Measurements from ENCODE around the gene ENO2. TPM values are rescaled to one million over a fixed set of nuclear protein-coding genes. Genes with fewer than 3 reads are reported as not detected.
A peak's percentile ranks its signal among the peaks of the same experiment; 100 is the strongest.

ENO2 gene
- total RNA-seq, 2 experiments from 2014 or later = 133 to 141 TPM

Small RNA genes lying within 50 kb of the gene (microRNA-seq; reads per million reads assigned to microRNA genes)
- gene MIR141 = 85.5 reads per million, percentile 57 among the genes with 10 or more reads in this experiment
- gene MIR200C = 762 reads per million, percentile 80 among the genes with 10 or more reads in this experiment

Other genes starting within 250 kb of the ENO2 start
- 10 to 100 TPM; 71.9 to 76.4 TPM for gene ZNF384, start 225.2 kb upstream of the ENO2 start, total RNA-seq
- gene PIANP, start 213.8 kb upstream of the ENO2 start, total RNA-seq = not detected
- 10 to 100 TPM; 26.9 to 29.7 TPM for gene COPS7A, start 190.5 kb upstream of the ENO2 start, total RNA-seq
- gene MLF2, start 161.4 kb upstream of the ENO2 start, total RNA-seq = 100 to 1,000 TPM; 109 to 113 TPM
- gene PTMS, start 148.2 kb upstream of the ENO2 start, total RNA-seq = 10 to 100 TPM; 42.9 to 47.4 TPM
- 10 to 100 TPM; 43.0 to 45.2 TPM for gene LAG3, start 142.1 kb upstream of the ENO2 start, total RNA-seq
- 1 to 10 TPM in 1 of 2 experiments, under 1 TPM in 1; 0.90 to 1.6 TPM for gene CD4, start 125.1 kb upstream of the ENO2 start, total RNA-seq
- gene GPR162, start 92.8 kb upstream of the ENO2 start, total RNA-seq = under 1 TPM; 0.13 to 0.34 TPM
- under 1 TPM in 1 of 2 experiments, not detected in 1; 0.26 TPM for gene P3H3, start 86.2 kb upstream of the ENO2 start, total RNA-seq
- gene GNB3, start 73.7 kb upstream of the ENO2 start, total RNA-seq = under 1 TPM in 1 of 2 experiments, not detected in 1; 0.08 TPM
- 100 to 1,000 TPM; 103 to 115 TPM for gene CDCA3, start 63.3 kb upstream of the ENO2 start, total RNA-seq
- gene USP5, start 62.4 kb upstream of the ENO2 start, total RNA-seq = 100 to 1,000 TPM; 105 to 108 TPM
- 1,000 to 10,000 TPM; 1,505 to 1,545 TPM for gene TPI1, start 47.0 kb upstream of the ENO2 start, total RNA-seq
- gene SPSB2, start 41.3 kb upstream of the ENO2 start, total RNA-seq = 10 to 100 TPM in 1 of 2 experiments, 1 to 10 TPM in 1; 10.0 to 11.2 TPM
- gene LRRC23, start 9.8 kb upstream of the ENO2 start, total RNA-seq = 1 to 10 TPM; 6.5 to 8.6 TPM
- 10 to 100 TPM; 21.6 to 24.5 TPM for gene ATN1, start 13.4 kb downstream of the ENO2 start, total RNA-seq
- not detected for gene RNU7-1, start 29.2 kb downstream of the ENO2 start, total RNA-seq
- gene C12orf57, start 29.4 kb downstream of the ENO2 start, total RNA-seq = 100 to 1,000 TPM; 184 to 185 TPM
- 100 to 1,000 TPM; 354 to 397 TPM for gene PTPN6, start 36.8 kb downstream of the ENO2 start, total RNA-seq
- gene PHB2, start 56.1 kb downstream of the ENO2 start, total RNA-seq = 100 to 1,000 TPM; 226 to 236 TPM
- gene EMG1, start 56.3 kb downstream of the ENO2 start, total RNA-seq = 10 to 100 TPM; 54.9 to 58.7 TPM
- 10 to 100 TPM; 37.3 to 40.3 TPM for gene LPCAT3, start 103.9 kb downstream of the ENO2 start, total RNA-seq
- gene C1S, start 146.1 kb downstream of the ENO2 start, total RNA-seq = under 1 TPM; 0.50 to 0.90 TPM
- 1 to 10 TPM; 3.6 to 3.7 TPM for gene C1R, start 177.9 kb downstream of the ENO2 start, total RNA-seq
- gene C1RL, start 194.6 kb downstream of the ENO2 start, total RNA-seq = 10 to 100 TPM; 21.5 to 23.3 TPM
- gene RBP5, start 214.3 kb downstream of the ENO2 start, total RNA-seq = under 1 TPM; 0.29 to 0.42 TPM
- gene CLSTN3, start 215.8 kb downstream of the ENO2 start, total RNA-seq = 10 to 100 TPM; 76.8 to 83.9 TPM